Natural killer cell (primary cell): Measurements from ENCODE around the gene KANK4. TPM values are rescaled to one million over a fixed set of nuclear protein-coding genes. Genes with fewer than 3 reads are reported as not detected.

Experiments used
- ATAC-seq, 3 donors: fragments of 150-1000 bp in 2 of 3; fragments of 200-7000 bp in 1 of 3; cut with Tn5 transposase; 1 replicate in 1 of 3; 2 replicates in 2 of 3; pipeline ENCODE4 v1.10.0; 2021; ENCODE audit warnings: mild to moderate bottlenecking in 2 of 3, moderate library complexity in 2 of 3
- DNase-seq, 2 donors: peaks; one replicate each; pipeline versions ENCODE4 v3.0.0 to v3.0.0-alpha.2; 2013 to 2021; ENCODE audit warnings: mixed read lengths in 1 of 2
- H3K27ac ChIP-seq: one replicate; pipeline ENCODE4 v1.5.1; 2013; ENCODE audit warnings: mild to moderate bottlenecking, low read length
- H3K27me3 ChIP-seq: one replicate; pipeline ENCODE4 v1.6.1; 2013; ENCODE audit warnings: low read length; ENCODE audit not compliant: control insufficient read depth, insufficient read depth
- H3K36me3 ChIP-seq: one replicate; pipeline ENCODE4 v1.6.1; 2013; ENCODE audit warnings: low read length; ENCODE audit not compliant: control insufficient read depth, insufficient read depth
- H3K4me1 ChIP-seq: one replicate; pipeline ENCODE4 v1.6.1; 2013; ENCODE audit warnings: low read length; ENCODE audit not compliant: control insufficient read depth, insufficient read depth
- H3K4me3 ChIP-seq: one replicate; pipeline ENCODE4 v1.5.1; 2013; ENCODE audit warnings: low read length
- H3K9me3 ChIP-seq: one replicate; pipeline ENCODE4 v1.6.1; 2013; ENCODE audit warnings: low read length; ENCODE audit not compliant: control insufficient read depth, insufficient read depth
- H3K27ac Mint-ChIP-seq, 2 donors: one replicate each; pipeline ENCODE4 v1.8.0; 2022; ENCODE audit warnings: mild to moderate bottlenecking in 2 of 2, mixed read lengths in 2 of 2, moderate library complexity in 1 of 2
- H3K27me3 Mint-ChIP-seq, 2 donors: one replicate each; pipeline ENCODE4 v1.8.0; 2022; ENCODE audit warnings: low read depth in 2 of 2, mixed read lengths in 2 of 2
- H3K36me3 Mint-ChIP-seq: one replicate; pipeline ENCODE4 v1.8.0; 2022; ENCODE audit warnings: mixed read lengths
- H3K4me1 Mint-ChIP-seq, 2 donors: one replicate each; pipeline ENCODE4 v1.8.0; 2022; ENCODE audit warnings: mixed read lengths in 2 of 2
- H3K4me3 Mint-ChIP-seq: one replicate; pipeline ENCODE4 v1.8.0; 2022; ENCODE audit warnings: mild to moderate bottlenecking, moderate library complexity, mixed read lengths
- H3K9me3 Mint-ChIP-seq, 2 donors: one replicate each; pipeline ENCODE4 v1.8.0; 2022; ENCODE audit warnings: mixed read lengths in 2 of 2
- WGBS: methylation state at CpG from one replicate; pipeline ENCODE4 v1.1.7; 2013; ENCODE audit warnings: missing lambda C conversion rate; ENCODE audit not compliant: insufficient coverage; 5-methylcytosine and 5-hydroxymethylcytosine counted together
- intact Hi-C: fragments of 100-400 bp; cut with micrococcal nuclease; formaldehyde crosslinking; loops from one replicate; pipeline ENCODE4 v1.14.2; 2022
- total RNA-seq, 4 donors: library from RNA; stranded (reverse); fragments of 120-200 nt in 1 of 4; gene quantifications; one replicate each; pipeline versions ENCODE4 v1.2.3 to v1.2.4, GENCODE V29; 2013 to 2022
- TF ChIP-seq, protein P1 (sequence below): fragments of 200-600 bp; IDR thresholded peaks from one replicate; pipeline ENCODE4 v1.8.0; 2022; ENCODE audit warnings: antibody characterized with exemption

Gene KANK4
- total RNA-seq, 3 donors from 2014 or later (not counting 1 experiment from before 2014, with no cell fraction given): not detected

- Histone ChIP-seq H3K4me1 (no peaks in the 10 kb centered on the region), H3K36me3 (no peaks in the 10 kb centered on the region), H3K27me3 (no peaks in the 10 kb centered on the region), H3K27ac (no peak overlapping the region), H3K4me3 (no peak overlapping the region), H3K9me3 (no peaks in the 10 kb centered on the region)
- Mint-ChIP-seq H3K36me3 (no peaks in the 10 kb centered on the region), H3K4me1 (no peaks in the 10 kb centered on the region), H3K27ac (no peak overlapping the region), H3K9me3 (no peaks in the 10 kb centered on the region), H3K27me3 (peaks cover 7 to 11% of the 10 kb centered on the region in 2 donors), H3K4me3 (no peak overlapping the region)
- 86% methylated on average over 1 of the region's 1 CpG for WGBS
- intact Hi-C loops: no loop called here
- DNase-seq: no peak
- TF ChIP-seq, protein P1, sequence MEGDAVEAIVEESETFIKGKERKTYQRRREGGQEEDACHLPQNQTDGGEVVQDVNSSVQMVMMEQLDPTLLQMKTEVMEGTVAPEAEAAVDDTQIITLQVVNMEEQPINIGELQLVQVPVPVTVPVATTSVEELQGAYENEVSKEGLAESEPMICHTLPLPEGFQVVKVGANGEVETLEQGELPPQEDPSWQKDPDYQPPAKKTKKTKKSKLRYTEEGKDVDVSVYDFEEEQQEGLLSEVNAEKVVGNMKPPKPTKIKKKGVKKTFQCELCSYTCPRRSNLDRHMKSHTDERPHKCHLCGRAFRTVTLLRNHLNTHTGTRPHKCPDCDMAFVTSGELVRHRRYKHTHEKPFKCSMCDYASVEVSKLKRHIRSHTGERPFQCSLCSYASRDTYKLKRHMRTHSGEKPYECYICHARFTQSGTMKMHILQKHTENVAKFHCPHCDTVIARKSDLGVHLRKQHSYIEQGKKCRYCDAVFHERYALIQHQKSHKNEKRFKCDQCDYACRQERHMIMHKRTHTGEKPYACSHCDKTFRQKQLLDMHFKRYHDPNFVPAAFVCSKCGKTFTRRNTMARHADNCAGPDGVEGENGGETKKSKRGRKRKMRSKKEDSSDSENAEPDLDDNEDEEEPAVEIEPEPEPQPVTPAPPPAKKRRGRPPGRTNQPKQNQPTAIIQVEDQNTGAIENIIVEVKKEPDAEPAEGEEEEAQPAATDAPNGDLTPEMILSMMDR: no peak
- ATAC-seq: no peak
Measured at GRCh38 chr1:62307446-62307845, 11.8 kb downstream of the KANK4 start.

GRCh38 chr1:62306065-62306464, 13.2 kb downstream of the KANK4 start:
- Mint-ChIP-seq H3K4me3 (no peak overlapping the region), H3K27me3 (peaks cover 2 to 11% of the 10 kb centered on the region in 2 donors), H3K9me3 (no peaks in the 10 kb centered on the region), H3K27ac (no peak overlapping the region), H3K36me3 (no peaks in the 10 kb centered on the region), H3K4me1 (no peaks in the 10 kb centered on the region)
- intact Hi-C loops: no loop called here
- TF ChIP-seq, protein P1: no peak
- no peak for DNase-seq
- Histone ChIP-seq H3K27ac (no peak overlapping the region), H3K9me3 (no peaks in the 10 kb centered on the region), H3K4me1 (no peaks in the 10 kb centered on the region), H3K36me3 (no peaks in the 10 kb centered on the region), H3K27me3 (no peaks in the 10 kb centered on the region), H3K4me3 (no peak overlapping the region)
- WGBS: 100% methylated on average over 2 of the region's 2 CpGs
- ATAC-seq: no peak

DNA sequence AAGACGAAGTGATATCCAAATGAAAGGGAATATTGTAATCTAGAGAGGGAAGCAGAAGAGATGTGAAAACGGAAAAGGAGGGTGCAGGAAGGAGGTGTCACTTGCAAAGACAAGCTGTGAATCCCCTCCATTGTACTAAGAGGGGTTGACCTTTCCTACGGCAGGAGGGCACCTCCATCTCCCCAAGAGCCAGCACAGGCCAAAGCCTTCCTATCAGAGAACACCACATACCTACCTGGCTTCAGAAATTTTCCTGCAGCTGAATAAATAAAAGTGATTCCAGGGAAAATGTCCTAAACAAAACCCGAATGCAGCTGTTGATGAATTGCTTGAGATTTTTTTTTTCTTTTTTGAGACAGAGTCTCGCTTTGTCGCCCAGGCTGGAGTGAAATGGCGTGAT, 14.3 kb downstream of the KANK4 start:
- Mint-ChIP-seq H3K4me3 (no peak overlapping the region), H3K27ac (no peak overlapping the region), H3K9me3 (no peaks in the 10 kb centered on the region), H3K27me3 (peaks cover 2 to 4% of the 10 kb centered on the region in 2 donors), H3K4me1 (no peaks in the 10 kb centered on the region), H3K36me3 (no peaks in the 10 kb centered on the region)
- intact Hi-C loops: no loop called here
- H3K4me3 ChIP-seq: no peak overlapping the region
- no peaks in the 10 kb centered on the region for H3K9me3 ChIP-seq
- ATAC-seq: no peak
- WGBS: 82% methylated on average over 6 of the region's 7 CpGs
- no peak for DNase-seq
- no peaks in the 10 kb centered on the region for H3K36me3 ChIP-seq
- TF ChIP-seq, protein P1: no peak
- no peaks in the 10 kb centered on the region for H3K4me1 ChIP-seq
- no peak overlapping the region for H3K27ac ChIP-seq
- no peaks in the 10 kb centered on the region for H3K27me3 ChIP-seq

GRCh38 chr1:62304515-62304914, 14.7 kb downstream of the KANK4 start:
- DNase-seq: no peak

More at GRCh38 chr1:62304515-62304914, 14.7 kb downstream of the KANK4 start:
- Histone ChIP-seq H3K27ac (no peak overlapping the region), H3K9me3 (no peaks in the 10 kb centered on the region), H3K36me3 (no peaks in the 10 kb centered on the region), H3K4me3 (no peak overlapping the region), H3K4me1 (no peaks in the 10 kb centered on the region), H3K27me3 (no peaks in the 10 kb centered on the region)
- whole genome bisulfite sequencing: 94% methylated on average over 7 of the region's 7 CpGs
- intact Hi-C loops: no loop called here
- Mint-ChIP-seq H3K27ac (no peak overlapping the region), H3K4me1 (no peaks in the 10 kb centered on the region), H3K4me3 (no peak overlapping the region), H3K9me3 (no peaks in the 10 kb centered on the region), H3K36me3 (no peaks in the 10 kb centered on the region), H3K27me3 (peaks cover 0 to 2% of the 10 kb centered on the region in 2 donors)
- no peak for ATAC-seq
- TF ChIP-seq, protein P1: no peak
